Vagina (tissue), 2 donors: ENCODE results near the gene MAP3K8. TPM values are rescaled to one million over a fixed set of nuclear protein-coding genes. Genes with fewer than 3 reads are reported as not detected.

Experiments
- DNase-seq, 2 donors: peaks; one replicate each; pipeline ENCODE4 v3.0.0-alpha.2; 2017; ENCODE audit errors: extremely low spot score in 2 of 2
- H3K27ac ChIP-seq: fragments of 200-600 bp; sonication (generic); one replicate; pipeline ENCODE4 v1.5.1; 2019
- H3K27me3 ChIP-seq: fragments of 200-600 bp; sonication (generic); one replicate; pipeline ENCODE4 v1.5.1; 2019
- H3K36me3 ChIP-seq, 2 donors: fragments of 200-600 bp; sonication (generic); one replicate each; pipeline ENCODE4 v1.5.1; 2017 to 2019
- H3K4me1 ChIP-seq: fragments of 200-600 bp; sonication (generic); one replicate; pipeline ENCODE4 v1.5.1; 2019
- H3K4me3 ChIP-seq, 2 donors: fragments of 200-600 bp; sonication (generic); 1 replicate in 1 of 2; 2 replicates in 1 of 2; pipeline ENCODE4 v1.5.1; 2016 to 2019
- H3K9me3 ChIP-seq: fragments of 200-600 bp; sonication (generic); one replicate; pipeline ENCODE4 v1.5.1; 2019
- POLR2A ChIP-seq, 2 donors: fragments of 450-650 bp; IDR thresholded peaks; one replicate each; pipeline ENCODE4 v1.6.1; 2017; ENCODE audit warnings: antibody characterized with exemption in 2 of 2, mild to moderate bottlenecking in 2 of 2, moderate library complexity in 2 of 2
- POLR2AphosphoS5 ChIP-seq, 2 donors: sonication (generic); formaldehyde crosslinking; IDR thresholded peaks; one replicate each; pipeline ENCODE4 v1.9.0; 2017; ENCODE audit warnings: antibody characterized with exemption in 2 of 2, mild to moderate bottlenecking in 2 of 2, low read depth in 1 of 2; ENCODE audit not compliant: insufficient read depth in 1 of 2
- intact Hi-C: fragments of 100-400 bp; cut with DNase I; formaldehyde crosslinking; loops from one replicate; pipeline ENCODE4 v1.15.1; 2023
- total RNA-seq: library from RNA; depleted of rRNA; stranded (reverse); fragments of >200 nt; gene quantifications from one replicate; pipeline ENCODE4 v1.2.3, GENCODE V29; 2016
- TF ChIP-seq, protein P1 (sequence below), 3 experiments: fragments of 450-650 bp in 2 of 3; fragments of 200-600 bp in 1 of 3; sonication (generic) in 1 of 3; IDR thresholded peaks; one replicate each; pipeline ENCODE4 v1.5.1; 2017 to 2019; ENCODE audit warnings: antibody characterized with exemption in 3 of 3, mild to moderate bottlenecking in 2 of 3, moderate library complexity in 2 of 3

MAP3K8 gene
- total RNA-seq, 1 donor from 2014 or later, result 16.5 TPM

DNA sequence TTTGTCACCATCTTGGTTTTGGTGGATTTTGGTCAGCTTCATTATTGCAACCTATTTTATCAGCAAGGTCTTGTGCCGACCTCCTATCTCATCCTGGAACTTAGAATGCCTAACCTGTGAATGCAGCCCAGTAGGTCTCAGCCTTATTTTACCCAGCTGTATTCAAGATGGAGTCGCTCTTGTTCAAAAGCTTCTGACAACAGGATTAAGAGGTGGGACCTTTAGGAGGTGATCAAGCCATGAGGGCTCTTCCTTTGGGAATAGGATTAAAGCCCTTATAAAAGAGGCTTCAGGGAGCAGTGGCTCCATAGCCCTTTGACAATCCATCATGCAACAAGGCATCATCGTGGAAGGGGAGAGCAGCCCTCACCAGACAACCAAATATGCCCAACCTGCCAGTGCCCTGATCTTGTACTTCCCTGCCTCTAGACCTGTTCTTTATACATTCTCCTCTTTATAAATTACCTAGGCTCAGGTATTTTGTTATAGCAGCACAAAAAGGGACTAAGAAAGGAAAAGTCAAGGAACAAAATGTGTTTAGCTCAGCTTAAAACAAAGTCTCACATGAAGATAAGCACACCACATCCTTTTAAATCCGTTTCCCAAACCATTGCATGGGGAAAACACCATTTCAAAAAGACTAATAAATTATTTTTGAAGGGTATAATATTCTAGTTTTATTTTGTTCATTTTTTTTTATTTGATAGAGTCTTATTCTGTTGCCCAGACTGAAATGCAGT is 8.5 kb upstream of the MAP3K8 start:
- Histone ChIP-seq H3K9me3 (no peaks in the 10 kb centered on the region), H3K4me3 (no peak overlapping the region), H3K27ac (no peak overlapping the region), H3K4me1 (peaks cover 14% of the 10 kb centered on the region), H3K27me3 (no peaks in the 10 kb centered on the region), H3K36me3 (no peaks in the 10 kb centered on the region)
- TF ChIP-seq POLR2A (IDR thresholded peaks at IDR 0.05), result no peak
- no peak for TF ChIP-seq POLR2AphosphoS5 (IDR thresholded peaks at IDR 0.05; ENCODE audit: insufficient read depth in 1 of 2, low read depth in 1 of 2)
- TF ChIP-seq, protein P1, sequence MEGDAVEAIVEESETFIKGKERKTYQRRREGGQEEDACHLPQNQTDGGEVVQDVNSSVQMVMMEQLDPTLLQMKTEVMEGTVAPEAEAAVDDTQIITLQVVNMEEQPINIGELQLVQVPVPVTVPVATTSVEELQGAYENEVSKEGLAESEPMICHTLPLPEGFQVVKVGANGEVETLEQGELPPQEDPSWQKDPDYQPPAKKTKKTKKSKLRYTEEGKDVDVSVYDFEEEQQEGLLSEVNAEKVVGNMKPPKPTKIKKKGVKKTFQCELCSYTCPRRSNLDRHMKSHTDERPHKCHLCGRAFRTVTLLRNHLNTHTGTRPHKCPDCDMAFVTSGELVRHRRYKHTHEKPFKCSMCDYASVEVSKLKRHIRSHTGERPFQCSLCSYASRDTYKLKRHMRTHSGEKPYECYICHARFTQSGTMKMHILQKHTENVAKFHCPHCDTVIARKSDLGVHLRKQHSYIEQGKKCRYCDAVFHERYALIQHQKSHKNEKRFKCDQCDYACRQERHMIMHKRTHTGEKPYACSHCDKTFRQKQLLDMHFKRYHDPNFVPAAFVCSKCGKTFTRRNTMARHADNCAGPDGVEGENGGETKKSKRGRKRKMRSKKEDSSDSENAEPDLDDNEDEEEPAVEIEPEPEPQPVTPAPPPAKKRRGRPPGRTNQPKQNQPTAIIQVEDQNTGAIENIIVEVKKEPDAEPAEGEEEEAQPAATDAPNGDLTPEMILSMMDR (IDR thresholded peaks at IDR 0.05), result no peak
- intact Hi-C loops, result no loop called here
- DNase-seq, result peak in 1 of 2 donors; percentile 25

DNA sequence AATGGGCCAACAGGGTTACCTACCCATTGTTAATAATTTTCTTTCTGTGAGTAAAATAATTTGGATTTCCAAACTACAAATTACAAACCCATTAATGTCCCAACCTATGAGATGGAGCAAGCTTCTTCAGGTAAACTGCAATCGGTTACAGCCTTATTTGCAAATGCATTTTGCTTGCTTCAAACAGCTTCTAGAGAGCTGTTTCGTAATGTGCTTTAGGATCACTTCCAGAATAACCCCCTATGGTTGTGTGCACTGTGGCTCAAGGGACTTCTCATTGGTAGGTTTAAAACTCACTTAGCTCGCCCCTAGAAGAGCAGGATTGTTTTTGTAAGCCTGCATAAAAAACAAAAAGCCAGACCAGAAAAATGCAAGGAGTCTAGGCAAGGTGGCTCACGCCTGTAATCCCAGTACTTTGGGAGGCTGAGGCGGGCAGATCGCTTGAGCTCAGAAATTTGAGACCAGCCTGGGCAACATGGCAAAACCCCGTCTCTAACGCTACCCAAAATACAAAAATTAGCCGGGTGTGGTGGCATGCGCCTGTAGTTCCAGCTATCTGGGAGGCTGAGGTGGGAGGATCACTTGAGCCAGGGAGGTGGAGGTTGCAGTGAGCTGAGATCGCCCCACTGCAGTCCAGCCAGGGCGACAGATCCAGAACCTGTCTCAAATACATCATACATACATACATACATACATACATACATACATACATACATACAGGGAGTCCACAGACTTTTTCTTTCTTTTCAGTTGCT is 3.3 kb upstream of the MAP3K8 start:
- TF ChIP-seq, protein P1 (IDR thresholded peaks at IDR 0.05), result no peak
- TF ChIP-seq POLR2A (IDR thresholded peaks at IDR 0.05) (no peak), POLR2AphosphoS5 (IDR thresholded peaks at IDR 0.05; ENCODE audit: insufficient read depth in 1 of 2, low read depth in 1 of 2) (no peak)
- Histone ChIP-seq H3K4me3 (no peak overlapping the region), H3K27me3 (no peaks in the 10 kb centered on the region), H3K27ac (peak overlapping the region; percentile 55), H3K9me3 (no peaks in the 10 kb centered on the region), H3K36me3 (no peaks in the 10 kb centered on the region), H3K4me1 (peaks cover 22% of the 10 kb centered on the region)
- intact Hi-C loops, result no loop called here
- peak in 1 of 2 donors; percentile 42 for DNase-seq

DNA sequence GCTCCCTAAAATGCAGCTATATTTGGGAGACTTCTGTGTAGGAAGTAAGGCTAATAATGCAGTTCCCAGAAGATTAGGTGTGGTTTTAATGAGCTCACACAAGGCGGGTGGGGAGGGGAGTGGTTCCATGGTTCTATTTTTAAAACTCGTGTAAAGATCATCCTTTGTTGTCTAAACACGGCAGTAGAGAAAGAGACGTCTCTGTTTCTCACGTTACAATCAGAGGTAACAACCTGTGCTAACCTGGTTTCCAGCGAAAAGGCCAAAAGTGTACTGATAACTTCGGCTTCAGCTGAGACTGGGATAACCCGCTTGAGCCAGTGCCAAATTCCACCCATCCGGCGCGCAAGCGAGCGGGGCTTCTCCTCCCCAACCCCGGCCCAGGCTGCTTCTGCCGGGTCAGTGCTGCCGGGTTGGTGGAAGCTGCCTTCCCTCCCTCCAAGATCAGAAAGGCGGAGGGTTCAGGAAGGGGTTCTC is 2.5 kb upstream of the MAP3K8 start:
- Histone ChIP-seq H3K27ac (peak overlapping the region; percentile 55), H3K27me3 (no peaks in the 10 kb centered on the region), H3K4me1 (peaks cover 29% of the 10 kb centered on the region), H3K4me3 (peak overlapping the region in 1 of 2 donors; percentile 18), H3K9me3 (no peaks in the 10 kb centered on the region), H3K36me3 (no peaks in the 10 kb centered on the region)
- DNase-seq, result no peak
- peak in 1 of 2 donors; percentile 83 for TF ChIP-seq POLR2AphosphoS5 (IDR thresholded peaks at IDR 0.05; ENCODE audit: insufficient read depth in 1 of 2, low read depth in 1 of 2)
- TF ChIP-seq, protein P1 (IDR thresholded peaks at IDR 0.05), result no peak
- TF ChIP-seq POLR2A (IDR thresholded peaks at IDR 0.05), result no peak
- intact Hi-C loops, result no loop called here

DNA sequence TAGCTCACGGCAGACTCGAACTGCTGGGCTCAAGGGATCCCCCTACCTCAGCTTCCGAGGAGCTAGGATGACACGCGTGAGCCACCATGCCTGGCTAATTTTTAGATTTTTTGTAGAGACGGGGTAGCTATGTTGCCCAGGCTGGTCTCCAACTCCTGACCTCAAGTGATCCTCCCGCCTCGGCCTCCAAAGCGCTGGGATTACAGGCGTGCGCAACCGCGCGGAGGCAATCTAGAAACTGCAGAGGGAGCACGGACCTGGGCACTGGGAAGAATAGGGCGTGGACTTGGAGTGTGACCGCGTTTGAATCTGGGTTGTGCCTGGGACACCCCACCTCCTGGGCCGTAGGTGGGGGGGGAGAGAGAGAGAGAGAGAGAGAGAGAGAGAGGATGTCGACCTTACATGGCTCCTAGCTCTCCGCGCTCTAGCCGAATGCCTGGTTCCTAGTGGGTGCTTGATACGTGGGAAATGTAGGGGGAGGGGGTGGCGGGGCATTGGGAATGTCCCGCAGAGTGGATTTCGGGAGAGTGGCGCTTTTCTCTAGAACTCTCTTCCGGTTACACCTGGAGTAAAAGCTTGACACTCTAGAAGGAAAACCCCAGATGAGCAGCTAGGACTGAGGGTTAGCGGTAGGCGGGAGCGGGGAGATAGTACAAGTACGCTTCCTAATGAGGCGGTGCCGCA is 1.2 kb upstream of the MAP3K8 start:
- intact Hi-C loops, result no loop called here
- Histone ChIP-seq H3K4me1 (peaks cover 40% of the 10 kb centered on the region), H3K27ac (peak overlapping the region; percentile 98), H3K9me3 (no peaks in the 10 kb centered on the region), H3K27me3 (no peaks in the 10 kb centered on the region), H3K4me3 (peak overlapping the region; percentile 77 to 92), H3K36me3 (no peaks in the 10 kb centered on the region)
- DNase-seq, result no peak
- TF ChIP-seq, protein P1 (IDR thresholded peaks at IDR 0.05), result peak in 1 of 3 experiments; percentile 8
- TF ChIP-seq POLR2AphosphoS5 (IDR thresholded peaks at IDR 0.05; ENCODE audit: insufficient read depth in 1 of 2, low read depth in 1 of 2) (no peak), POLR2A (IDR thresholded peaks at IDR 0.05) (no peak)
